ENCODE measurements around the gene SLC35B2. TPM values are rescaled to one million over a fixed set of nuclear protein-coding genes. Genes with fewer than 3 reads are reported as not detected.

The SLC35B2 gene
- total and polyA plus RNA-seq, 4 donors = 18.9 to 27.0 (median 21.1) TPM

DNA sequence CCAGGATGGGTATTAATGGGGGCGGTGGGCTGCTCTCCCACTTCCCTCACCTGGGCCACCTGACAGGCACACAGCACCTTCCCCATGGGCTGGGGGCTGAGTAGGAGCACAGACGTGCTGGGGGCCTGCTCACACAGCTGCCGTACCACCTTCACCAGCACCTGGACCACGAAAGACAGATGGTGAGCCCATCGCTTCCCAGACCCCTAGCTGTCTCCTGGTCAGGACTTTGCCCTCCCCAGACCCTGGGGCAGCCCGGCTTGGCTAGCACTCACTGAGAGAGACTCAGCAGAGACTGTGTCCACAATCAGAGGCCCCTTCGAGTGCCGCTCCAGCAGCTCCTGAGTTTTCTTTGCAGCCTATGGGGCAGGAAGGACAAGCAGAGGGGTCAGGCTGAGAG, 43.8 kb upstream of the SLC35B2 start:
- Histone ChIP-seq H3K27ac (ENCODE audit: low read depth in 1 of 2, low read length in 2 of 2) (no peak overlapping the region), H3K4me1 (ENCODE audit: control insufficient read depth in 4 of 4, insufficient read depth in 4 of 4, low read length in 3 of 4) (peaks cover 7 to 13% (median 11%) of the 10 kb centered on the region in 4 donors), H3K36me3 (ENCODE audit: control insufficient read depth in 4 of 4, insufficient read depth in 3 of 4, low read depth in 1 of 4, low read length in 3 of 4) (peaks cover 7 to 58% (median 27%) of the 10 kb centered on the region in 4 donors), H3K9me3 (ENCODE audit: control insufficient read depth in 4 of 4, low read length in 3 of 4) (no peaks in the 10 kb centered on the region), H3K9ac (ENCODE audit: low read depth in 1 of 2, low read length in 2 of 2) (no peak overlapping the region), H3K4me3 (ENCODE audit: low read depth in 1 of 3, low read length in 3 of 3) (no peak overlapping the region), H3K27me3 (ENCODE audit: control insufficient read depth in 4 of 4, insufficient read depth in 4 of 4, low read length in 3 of 4) (peaks cover 0 to 2% (median 0%) of the 10 kb centered on the region in 4 donors)
- no peak for TF ChIP-seq HNF4A (conservative IDR thresholded peaks at IDR 0.05)
- no peak for TF ChIP-seq NR2F2 (IDR thresholded peaks at IDR 0.05)
- no peak for TF ChIP-seq HNF4G (IDR thresholded peaks at IDR 0.05)
- no peak for TF ChIP-seq SP1 (IDR thresholded peaks at IDR 0.05)
- no peak for TF ChIP-seq RXRA (IDR thresholded peaks at IDR 0.05)
- TF ChIP-seq, protein P1, sequence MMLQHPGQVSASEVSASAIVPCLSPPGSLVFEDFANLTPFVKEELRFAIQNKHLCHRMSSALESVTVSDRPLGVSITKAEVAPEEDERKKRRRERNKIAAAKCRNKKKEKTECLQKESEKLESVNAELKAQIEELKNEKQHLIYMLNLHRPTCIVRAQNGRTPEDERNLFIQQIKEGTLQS (IDR thresholded peaks at IDR 0.05) = no peak
- no peak for TF ChIP-seq YY1 (IDR thresholded peaks at IDR 0.05)
- TF ChIP-seq, protein P2, sequence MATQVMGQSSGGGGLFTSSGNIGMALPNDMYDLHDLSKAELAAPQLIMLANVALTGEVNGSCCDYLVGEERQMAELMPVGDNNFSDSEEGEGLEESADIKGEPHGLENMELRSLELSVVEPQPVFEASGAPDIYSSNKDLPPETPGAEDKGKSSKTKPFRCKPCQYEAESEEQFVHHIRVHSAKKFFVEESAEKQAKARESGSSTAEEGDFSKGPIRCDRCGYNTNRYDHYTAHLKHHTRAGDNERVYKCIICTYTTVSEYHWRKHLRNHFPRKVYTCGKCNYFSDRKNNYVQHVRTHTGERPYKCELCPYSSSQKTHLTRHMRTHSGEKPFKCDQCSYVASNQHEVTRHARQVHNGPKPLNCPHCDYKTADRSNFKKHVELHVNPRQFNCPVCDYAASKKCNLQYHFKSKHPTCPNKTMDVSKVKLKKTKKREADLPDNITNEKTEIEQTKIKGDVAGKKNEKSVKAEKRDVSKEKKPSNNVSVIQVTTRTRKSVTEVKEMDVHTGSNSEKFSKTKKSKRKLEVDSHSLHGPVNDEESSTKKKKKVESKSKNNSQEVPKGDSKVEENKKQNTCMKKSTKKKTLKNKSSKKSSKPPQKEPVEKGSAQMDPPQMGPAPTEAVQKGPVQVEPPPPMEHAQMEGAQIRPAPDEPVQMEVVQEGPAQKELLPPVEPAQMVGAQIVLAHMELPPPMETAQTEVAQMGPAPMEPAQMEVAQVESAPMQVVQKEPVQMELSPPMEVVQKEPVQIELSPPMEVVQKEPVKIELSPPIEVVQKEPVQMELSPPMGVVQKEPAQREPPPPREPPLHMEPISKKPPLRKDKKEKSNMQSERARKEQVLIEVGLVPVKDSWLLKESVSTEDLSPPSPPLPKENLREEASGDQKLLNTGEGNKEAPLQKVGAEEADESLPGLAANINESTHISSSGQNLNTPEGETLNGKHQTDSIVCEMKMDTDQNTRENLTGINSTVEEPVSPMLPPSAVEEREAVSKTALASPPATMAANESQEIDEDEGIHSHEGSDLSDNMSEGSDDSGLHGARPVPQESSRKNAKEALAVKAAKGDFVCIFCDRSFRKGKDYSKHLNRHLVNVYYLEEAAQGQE (IDR thresholded peaks at IDR 0.05) = no peak
- DNase-seq (ENCODE audit: low spot score) = no peak
- 94% methylated on average over 8 of the region's 8 CpGs for WGBS

DNA sequence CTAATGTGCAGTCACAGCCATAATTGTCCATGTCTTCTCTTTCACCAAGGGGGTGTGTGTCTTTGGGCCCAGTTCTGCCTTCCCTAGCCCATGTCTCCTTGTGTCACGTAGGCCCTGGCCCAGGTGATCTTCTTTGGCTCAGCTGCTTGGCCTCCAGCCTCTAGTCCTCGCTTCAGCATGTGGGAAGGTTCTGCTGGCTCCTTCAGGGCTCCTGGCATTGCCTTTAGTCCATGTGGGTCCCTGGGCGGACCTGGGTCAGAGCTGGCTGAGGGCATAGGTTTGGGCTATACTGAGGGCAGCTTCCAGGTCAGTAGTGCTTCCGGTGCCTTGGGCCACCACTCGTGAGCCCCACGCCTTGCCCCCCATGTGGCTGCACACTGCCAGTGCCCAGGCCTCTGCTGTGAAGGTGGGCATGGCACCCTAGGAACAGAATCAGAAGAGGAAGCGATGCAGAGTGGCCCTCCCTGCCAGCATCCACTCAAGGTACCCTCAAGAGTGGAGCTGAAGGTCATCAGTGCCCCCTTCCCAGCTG, 43.0 kb upstream of the SLC35B2 start:
- Histone ChIP-seq H3K4me1 (ENCODE audit: control insufficient read depth in 4 of 4, insufficient read depth in 4 of 4, low read length in 3 of 4) (peaks cover 7 to 13% (median 11%) of the 10 kb centered on the region in 4 donors), H3K27me3 (ENCODE audit: control insufficient read depth in 4 of 4, insufficient read depth in 4 of 4, low read length in 3 of 4) (peaks cover 0 to 8% (median under 1%) of the 10 kb centered on the region in 4 donors), H3K4me3 (ENCODE audit: low read depth in 1 of 3, low read length in 3 of 3) (no peak overlapping the region), H3K9ac (ENCODE audit: low read depth in 1 of 2, low read length in 2 of 2) (no peak overlapping the region), H3K36me3 (ENCODE audit: control insufficient read depth in 4 of 4, insufficient read depth in 3 of 4, low read depth in 1 of 4, low read length in 3 of 4) (peaks cover 5 to 51% (median 24%) of the 10 kb centered on the region in 4 donors), H3K9me3 (ENCODE audit: control insufficient read depth in 4 of 4, low read length in 3 of 4) (no peaks in the 10 kb centered on the region), H3K27ac (ENCODE audit: low read depth in 1 of 2, low read length in 2 of 2) (no peak overlapping the region)
- whole genome bisulfite sequencing = 85% methylated on average over 7 of the region's 7 CpGs
- TF ChIP-seq, protein P2 (IDR thresholded peaks at IDR 0.05) = no peak
- TF ChIP-seq, protein P1 (IDR thresholded peaks at IDR 0.05) = no peak
- TF ChIP-seq GABPA (IDR thresholded peaks at IDR 0.05 in 1 of 2, conservative IDR thresholded peaks at IDR 0.05 in 1 of 2) (no peak), SP1 (IDR thresholded peaks at IDR 0.05) (no peak), FOXA1 (IDR thresholded peaks at IDR 0.05) (no peak), FOXA2 (IDR thresholded peaks at IDR 0.05) (no peak), JUND (IDR thresholded peaks at IDR 0.05) (no peak), EGR1 (IDR thresholded peaks at IDR 0.05; ENCODE audit: low read depth in 2 of 2) (no peak), TAF1 (conservative IDR thresholded peaks at IDR 0.05) (no peak), HNF4G (IDR thresholded peaks at IDR 0.05) (no peak), YY1 (IDR thresholded peaks at IDR 0.05) (no peak), NR2F2 (IDR thresholded peaks at IDR 0.05) (no peak), HNF4A (conservative IDR thresholded peaks at IDR 0.05) (no peak), RXRA (IDR thresholded peaks at IDR 0.05) (no peak), RAD21 (IDR thresholded peaks at IDR 0.05) (no peak)
- TF ChIP-seq, protein P3, sequence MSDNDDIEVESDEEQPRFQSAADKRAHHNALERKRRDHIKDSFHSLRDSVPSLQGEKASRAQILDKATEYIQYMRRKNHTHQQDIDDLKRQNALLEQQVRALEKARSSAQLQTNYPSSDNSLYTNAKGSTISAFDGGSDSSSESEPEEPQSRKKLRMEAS (IDR thresholded peaks at IDR 0.05) = no peak
- TF ChIP-seq, protein P4, sequence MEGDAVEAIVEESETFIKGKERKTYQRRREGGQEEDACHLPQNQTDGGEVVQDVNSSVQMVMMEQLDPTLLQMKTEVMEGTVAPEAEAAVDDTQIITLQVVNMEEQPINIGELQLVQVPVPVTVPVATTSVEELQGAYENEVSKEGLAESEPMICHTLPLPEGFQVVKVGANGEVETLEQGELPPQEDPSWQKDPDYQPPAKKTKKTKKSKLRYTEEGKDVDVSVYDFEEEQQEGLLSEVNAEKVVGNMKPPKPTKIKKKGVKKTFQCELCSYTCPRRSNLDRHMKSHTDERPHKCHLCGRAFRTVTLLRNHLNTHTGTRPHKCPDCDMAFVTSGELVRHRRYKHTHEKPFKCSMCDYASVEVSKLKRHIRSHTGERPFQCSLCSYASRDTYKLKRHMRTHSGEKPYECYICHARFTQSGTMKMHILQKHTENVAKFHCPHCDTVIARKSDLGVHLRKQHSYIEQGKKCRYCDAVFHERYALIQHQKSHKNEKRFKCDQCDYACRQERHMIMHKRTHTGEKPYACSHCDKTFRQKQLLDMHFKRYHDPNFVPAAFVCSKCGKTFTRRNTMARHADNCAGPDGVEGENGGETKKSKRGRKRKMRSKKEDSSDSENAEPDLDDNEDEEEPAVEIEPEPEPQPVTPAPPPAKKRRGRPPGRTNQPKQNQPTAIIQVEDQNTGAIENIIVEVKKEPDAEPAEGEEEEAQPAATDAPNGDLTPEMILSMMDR (IDR thresholded peaks at IDR 0.05; ENCODE audit: low read depth, low read length, missing input control) = no peak
- TF ChIP-seq, protein P5, sequence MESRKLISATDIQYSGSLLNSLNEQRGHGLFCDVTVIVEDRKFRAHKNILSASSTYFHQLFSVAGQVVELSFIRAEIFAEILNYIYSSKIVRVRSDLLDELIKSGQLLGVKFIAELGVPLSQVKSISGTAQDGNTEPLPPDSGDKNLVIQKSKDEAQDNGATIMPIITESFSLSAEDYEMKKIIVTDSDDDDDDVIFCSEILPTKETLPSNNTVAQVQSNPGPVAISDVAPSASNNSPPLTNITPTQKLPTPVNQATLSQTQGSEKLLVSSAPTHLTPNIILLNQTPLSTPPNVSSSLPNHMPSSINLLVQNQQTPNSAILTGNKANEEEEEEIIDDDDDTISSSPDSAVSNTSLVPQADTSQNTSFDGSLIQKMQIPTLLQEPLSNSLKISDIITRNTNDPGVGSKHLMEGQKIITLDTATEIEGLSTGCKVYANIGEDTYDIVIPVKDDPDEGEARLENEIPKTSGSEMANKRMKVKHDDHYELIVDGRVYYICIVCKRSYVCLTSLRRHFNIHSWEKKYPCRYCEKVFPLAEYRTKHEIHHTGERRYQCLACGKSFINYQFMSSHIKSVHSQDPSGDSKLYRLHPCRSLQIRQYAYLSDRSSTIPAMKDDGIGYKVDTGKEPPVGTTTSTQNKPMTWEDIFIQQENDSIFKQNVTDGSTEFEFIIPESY (IDR thresholded peaks at IDR 0.05) = no peak
- no peak for DNase-seq (ENCODE audit: low spot score)
